Smooth muscle cell of the brain vasculature (primary cell): ENCODE results near the gene POLR2J.

Experiments used
- DNase-seq: peaks from one replicate; pipeline ENCODE4 v3.0.0-alpha.2; 2012; ENCODE audit warnings: low read depth, low spot score

The POLR2J gene

GRCh38 chr7:102439963-102440795 is 38.5 kb downstream of the POLR2J start:
- DNase-seq, result peak; percentile 21

- DNase-seq, result no peak
Observed at GRCh38 chr7:102436118-102436517, 42.6 kb downstream of the POLR2J start.

GRCh38 chr7:102434039-102434486 is 44.7 kb downstream of the POLR2J start:
- DNase-seq, result no peak

GRCh38 chr7:102433219-102434038 is 45.3 kb downstream of the POLR2J start, which contains the start of gene ORAI2:
ORAI2 (plus strand) TSS chr7:102433575; CDS start chr7:102438957, 5,382 bp downstream.
- no peak for DNase-seq

GRCh38 chr7:102432442-102433218 is 46.1 kb downstream of the POLR2J start:
- no peak for DNase-seq

GRCh38 chr7:102431617-102432298 is 47.0 kb downstream of the POLR2J start:
- no peak for DNase-seq

GRCh38 chr7:102429141-102429899 is 49.4 kb downstream of the POLR2J start:
- no peak for DNase-seq

GRCh38 chr7:102427019-102427405 is 51.7 kb downstream of the POLR2J start:
- no peak for DNase-seq

- no peak for DNase-seq
Observed at GRCh38 chr7:102426268-102427018, 52.3 kb downstream of the POLR2J start.

- DNase-seq, result no peak
Observed at GRCh38 chr7:102425639-102426267, 53.0 kb downstream of the POLR2J start.

GRCh38 chr7:102424787-102425218 is 53.9 kb downstream of the POLR2J start:
- no peak for DNase-seq

- no peak for DNase-seq
Observed at GRCh38 chr7:102424129-102424551, 54.6 kb downstream of the POLR2J start.
